Breast epithelium (tissue), 3 donors: Measurements from ENCODE around the gene PLEKHG4B.

Experiments used
- POLR2AphosphoS5 ChIP-seq, 3 donors: sonication (generic); formaldehyde crosslinking; IDR thresholded peaks; one replicate each; pipeline ENCODE4 v1.6.1; 2017; ENCODE audit warnings: antibody characterized with exemption in 3 of 3
- TF ChIP-seq, protein P1 (sequence below), 3 donors: fragments of 450-650 bp; IDR thresholded peaks; one replicate each; pipeline ENCODE4 v1.5.1; 2016 to 2017; ENCODE audit warnings: antibody characterized with exemption in 3 of 3, mild to moderate bottlenecking in 3 of 3, moderate library complexity in 3 of 3

- no peak for TF ChIP-seq POLR2AphosphoS5 (IDR thresholded peaks at IDR 0.05)
- TF ChIP-seq, protein P1, sequence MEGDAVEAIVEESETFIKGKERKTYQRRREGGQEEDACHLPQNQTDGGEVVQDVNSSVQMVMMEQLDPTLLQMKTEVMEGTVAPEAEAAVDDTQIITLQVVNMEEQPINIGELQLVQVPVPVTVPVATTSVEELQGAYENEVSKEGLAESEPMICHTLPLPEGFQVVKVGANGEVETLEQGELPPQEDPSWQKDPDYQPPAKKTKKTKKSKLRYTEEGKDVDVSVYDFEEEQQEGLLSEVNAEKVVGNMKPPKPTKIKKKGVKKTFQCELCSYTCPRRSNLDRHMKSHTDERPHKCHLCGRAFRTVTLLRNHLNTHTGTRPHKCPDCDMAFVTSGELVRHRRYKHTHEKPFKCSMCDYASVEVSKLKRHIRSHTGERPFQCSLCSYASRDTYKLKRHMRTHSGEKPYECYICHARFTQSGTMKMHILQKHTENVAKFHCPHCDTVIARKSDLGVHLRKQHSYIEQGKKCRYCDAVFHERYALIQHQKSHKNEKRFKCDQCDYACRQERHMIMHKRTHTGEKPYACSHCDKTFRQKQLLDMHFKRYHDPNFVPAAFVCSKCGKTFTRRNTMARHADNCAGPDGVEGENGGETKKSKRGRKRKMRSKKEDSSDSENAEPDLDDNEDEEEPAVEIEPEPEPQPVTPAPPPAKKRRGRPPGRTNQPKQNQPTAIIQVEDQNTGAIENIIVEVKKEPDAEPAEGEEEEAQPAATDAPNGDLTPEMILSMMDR (IDR thresholded peaks at IDR 0.05), result no peak
Measured at GRCh38 chr5:204001-204400, 112.0 kb downstream of the PLEKHG4B start.
